GM23338 (cell line): ENCODE measurements around the gene FOXL2.

Source experiments
- CREB1 ChIP-seq: fragments of 250-450 bp; sonication (Bioruptor Pico); IDR thresholded peaks from 2 replicates; pipeline ENCODE4 v1.5.0; 2020; ENCODE audit warnings: low read depth, mild to moderate bottlenecking, moderate library complexity
- CTCF ChIP-seq, 2 experiments: fragments of 200-600 bp in 1 of 2; sonication (generic) in 1 of 2; conservative IDR thresholded peaks; 2 replicates each; pipeline versions ENCODE4 v1.5.1 to v1.6.1; 2016 to 2017; ENCODE audit warnings: antibody characterized with exemption in 2 of 2, low read depth in 2 of 2, mild to moderate bottlenecking in 2 of 2, moderate library complexity in 1 of 2
- ETS1 ChIP-seq: IDR thresholded peaks from 2 replicates; pipeline ENCODE4 v1.6.1; 2016; ENCODE audit warnings: antibody characterized with exemption
- EZH2 ChIP-seq: fragments of 200-600 bp; sonication (generic); IDR thresholded peaks from one replicate; pipeline ENCODE4 v1.8.0; 2017; ENCODE audit warnings: antibody characterized with exemption, mild to moderate bottlenecking, low read depth; ENCODE audit not compliant: unreplicated experiment
- EZH2phosphoT487 ChIP-seq: fragments of 200-600 bp; sonication (generic); IDR thresholded peaks from one replicate; pipeline ENCODE4 v1.8.1; 2018; ENCODE audit warnings: antibody characterized with exemption; ENCODE audit not compliant: unreplicated experiment
- JUNB ChIP-seq: IDR thresholded peaks from one replicate; pipeline ENCODE4 v1.6.1; 2016; ENCODE audit warnings: antibody characterized with exemption; ENCODE audit not compliant: unreplicated experiment
- NANOG ChIP-seq: IDR thresholded peaks from 2 replicates; pipeline ENCODE4 v1.6.1; 2016; ENCODE audit warnings: antibody characterized with exemption, borderline replicate concordance
- POLR2AphosphoS5 ChIP-seq: IDR thresholded peaks from 2 replicates; pipeline ENCODE4 v1.6.1; 2016; ENCODE audit warnings: antibody characterized with exemption, low read depth
- REST ChIP-seq: IDR thresholded peaks from one replicate; pipeline ENCODE4 v1.6.1; 2018; ENCODE audit warnings: antibody characterized with exemption; ENCODE audit not compliant: unreplicated experiment
- ZNF114 ChIP-seq: fragments of 250-450 bp; sonication (Bioruptor Pico); IDR thresholded peaks from 2 replicates; pipeline ENCODE4 v1.5.0; 2020; ENCODE audit warnings: mild to moderate bottlenecking, moderate library complexity
- ZNF331 ChIP-seq: fragments of 250-450 bp; sonication (Bioruptor Pico); IDR thresholded peaks from 2 replicates; pipeline ENCODE4 v1.5.0; 2020; ENCODE audit warnings: low read depth, mild to moderate bottlenecking, moderate library complexity
- ZNF462 ChIP-seq: fragments of 250-450 bp; sonication (Bioruptor Pico); IDR thresholded peaks from 2 replicates; pipeline ENCODE4 v1.5.0; 2020; ENCODE audit warnings: mild to moderate bottlenecking, moderate library complexity

- TF ChIP-seq CTCF (conservative IDR thresholded peaks at IDR 0.05; ENCODE audit: low read depth in 2 of 2): no peak
- no peak for TF ChIP-seq EZH2phosphoT487
- TF ChIP-seq JUNB: no peak
- TF ChIP-seq POLR2AphosphoS5: no peak
- TF ChIP-seq EZH2: no peak
- TF ChIP-seq ETS1: no peak
- no peak for TF ChIP-seq REST
- TF ChIP-seq ZNF331 (CRISPR knock-in tag): no peak
- TF ChIP-seq CREB1 (CRISPR knock-in tag): no peak
- TF ChIP-seq ZNF114 (CRISPR knock-in tag): no peak
- no peak for TF ChIP-seq ZNF462 (CRISPR knock-in tag)
- no peak for TF ChIP-seq NANOG
Measured at GRCh38 chr3:138902171-138902570, 44.8 kb downstream of the FOXL2 start.
